ENCODE measurements around the gene AVPR1B.
"Not testable (repeated sequence)": the region's sequence is repeated elsewhere in the genome, so short reads cannot be mapped to it uniquely, and the experiment has no call there.

The AVPR1B gene

GRCh38 chr1:206082831-206083695 is 34.1 kb downstream of the AVPR1B start:
- DNase-seq (ENCODE audit: low spot score): no peak

GRCh38 chr1:206081856-206082255 is 35.3 kb downstream of the AVPR1B start:
- DNase-seq (ENCODE audit: low spot score): no peak

GRCh38 chr1:206080026-206080820 is 37.0 kb downstream of the AVPR1B start:
- DNase-seq (ENCODE audit: low spot score): no peak

GRCh38 chr1:206079135-206079534 is 38.1 kb downstream of the AVPR1B start:
- DNase-seq (ENCODE audit: low spot score): no peak

GRCh38 chr1:206075786-206076755 is 41.1 kb downstream of the AVPR1B start:
- no peak for DNase-seq (ENCODE audit: low spot score)

GRCh38 chr1:206074839-206075238 is 42.3 kb downstream of the AVPR1B start:
- no peak for DNase-seq (ENCODE audit: low spot score)

GRCh38 chr1:206070627-206071304 is 46.4 kb downstream of the AVPR1B start:
- DNase-seq (ENCODE audit: low spot score): no peak

- DNase-seq (ENCODE audit: low spot score): no peak
These were observed 48.9 kb downstream of the AVPR1B start for GRCh38 chr1:206068314-206068713.

GRCh38 chr1:206067486-206068227 is 49.5 kb downstream of the AVPR1B start:
- DNase-seq (ENCODE audit: low spot score): no peak

GRCh38 chr1:206066479-206067171 is 50.6 kb downstream of the AVPR1B start:
- no peak for DNase-seq (ENCODE audit: low spot score)

- DNase-seq (ENCODE audit: low spot score): no peak
These were observed 51.5 kb downstream of the AVPR1B start for GRCh38 chr1:206065547-206066145.

GRCh38 chr1:206064501-206064900 is 52.7 kb downstream of the AVPR1B start:
- not testable (repeated sequence) for DNase-seq (ENCODE audit: low spot score)

GRCh38 chr1:206064001-206064400 is 53.2 kb downstream of the AVPR1B start:
- not testable (repeated sequence) for DNase-seq (ENCODE audit: low spot score)

- DNase-seq (ENCODE audit: low spot score): no peak
These were observed 54.7 kb downstream of the AVPR1B start for GRCh38 chr1:206062464-206062863.

- no peak for DNase-seq (ENCODE audit: low spot score)
These were observed 56.3 kb downstream of the AVPR1B start for GRCh38 chr1:206060844-206061243.
